CD8-positive, alpha-beta memory T cell (primary cell): ENCODE results near the gene CLSTN2. TPM values are rescaled to one million over a fixed set of nuclear protein-coding genes. Genes with fewer than 3 reads are reported as not detected.

Experiments used
- CTCF ChIA-PET: fragments of 350-600 bp; sonication (Branson Sonifier 250); formaldehyde crosslinking; loops from one replicate; lab custom pipeline; 2021; ENCODE audit warnings: antibody characterized with exemption; lab: Charles Lee
- POLR2A ChIA-PET: fragments of 350-600 bp; sonication (Branson Sonifier 250); formaldehyde crosslinking; loops from one replicate; lab custom pipeline; 2021; ENCODE audit warnings: antibody characterized with exemption; lab: Charles Lee
- DNase-seq, 5 donors: peaks; one replicate each; pipeline versions ENCODE4 v3.0.0 to v3.0.0-alpha.2; 2020 to 2022; ENCODE audit warnings: mixed read lengths in 1 of 5
- H3K27ac ChIP-seq: one replicate; pipeline ENCODE4 v1.7.0; 2013; ENCODE audit warnings: low read depth, mild to moderate bottlenecking, low read length, moderate library complexity
- H3K27me3 ChIP-seq: 2 replicates; pipeline ENCODE4 v1.7.0; 2013; ENCODE audit warnings: low read length, mild to moderate bottlenecking; ENCODE audit not compliant: insufficient read depth, poor library complexity, severe bottlenecking
- H3K36me3 ChIP-seq: 2 replicates; pipeline ENCODE4 v1.7.0; 2013; ENCODE audit warnings: mild to moderate bottlenecking, low read length, moderate library complexity; ENCODE audit not compliant: insufficient read depth
- H3K4me1 ChIP-seq: 2 replicates; pipeline ENCODE4 v1.7.0; 2013; ENCODE audit warnings: mild to moderate bottlenecking, low read length, moderate library complexity; ENCODE audit not compliant: insufficient read depth
- H3K4me3 ChIP-seq: 2 replicates; pipeline ENCODE4 v1.7.0; 2013; ENCODE audit warnings: mild to moderate bottlenecking, low read length
- H3K9me3 ChIP-seq: 2 replicates; pipeline ENCODE4 v1.7.0; 2013; ENCODE audit warnings: mild to moderate bottlenecking, low read length
- H3K27ac Mint-ChIP-seq, 8 donors: one replicate each; pipeline ENCODE4 v1.8.0; 2020 to 2021; ENCODE audit warnings: mixed read lengths in 8 of 8, mild to moderate bottlenecking in 6 of 8, inconsistent platforms in 3 of 8, moderate library complexity in 3 of 8
- H3K27me3 Mint-ChIP-seq, 2 donors: one replicate each; pipeline ENCODE4 v1.8.0; 2020 to 2021; ENCODE audit warnings: mixed read lengths in 2 of 2, mild to moderate bottlenecking in 1 of 2, moderate library complexity in 1 of 2
- H3K36me3 Mint-ChIP-seq, 3 donors: one replicate each; pipeline ENCODE4 v1.8.0; 2020 to 2021; ENCODE audit warnings: mixed read lengths in 3 of 3, inconsistent platforms in 1 of 3, mild to moderate bottlenecking in 1 of 3
- H3K4me1 Mint-ChIP-seq, 3 donors: one replicate each; pipeline ENCODE4 v1.8.0; 2020 to 2021; ENCODE audit warnings: mixed read lengths in 3 of 3, inconsistent platforms in 1 of 3, mild to moderate bottlenecking in 1 of 3
- H3K4me3 Mint-ChIP-seq, 7 donors: one replicate each; pipeline ENCODE4 v1.8.0; 2020 to 2021; ENCODE audit warnings: mixed read lengths in 7 of 7, mild to moderate bottlenecking in 6 of 7, moderate library complexity in 4 of 7, inconsistent platforms in 2 of 7
- H3K9me3 Mint-ChIP-seq, 5 donors: one replicate each; pipeline ENCODE4 v1.8.0; 2020 to 2022; ENCODE audit warnings: mixed read lengths in 5 of 5, mild to moderate bottlenecking in 3 of 5, moderate library complexity in 2 of 5, inconsistent platforms in 1 of 5
- polyA plus RNA-seq: library from polyadenylated mRNA; unstranded; fragments of 300-500 nt; fragmentation: Illumina TruSeq; gene quantifications from one replicate; pipeline ENCODE4 v1.2.3, GENCODE V29; 2021
- total RNA-seq, 2 experiments: library from RNA; stranded (reverse); gene quantifications; one replicate each; pipeline ENCODE4 v1.2.3, GENCODE V29; 2021

The CLSTN2 gene
- total and polyA plus RNA-seq, 3 experiments from 2014 or later, result not detected

DNA sequence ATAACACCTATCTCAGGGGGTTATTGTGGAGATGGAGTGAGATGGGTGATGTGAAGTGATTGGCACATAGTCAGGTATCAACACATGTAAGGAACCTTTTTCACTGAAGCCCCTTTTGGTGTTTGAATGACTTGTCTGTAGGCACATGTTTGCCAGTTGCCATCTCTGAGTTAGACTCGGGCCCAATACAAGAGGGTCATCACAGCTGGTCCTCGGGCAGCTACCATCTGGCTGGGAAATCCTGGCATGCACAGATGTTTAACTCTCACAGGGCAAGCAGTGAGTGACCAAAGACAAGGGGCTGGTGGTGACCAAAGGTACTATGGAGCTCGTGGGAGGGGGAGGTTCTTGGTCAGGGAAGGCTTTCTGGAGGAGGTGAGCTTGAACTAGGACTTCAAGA lies 118.8 kb downstream of the CLSTN2 start:
- no peaks in the 10 kb centered on the region for H3K36me3 Mint-ChIP-seq
- Histone ChIP-seq H3K4me3 (no peak overlapping the region), H3K36me3 (no peaks in the 10 kb centered on the region), H3K27ac (no peak overlapping the region), H3K9me3 (no peaks in the 10 kb centered on the region), H3K27me3 (no peaks in the 10 kb centered on the region), H3K4me1 (no peaks in the 10 kb centered on the region)
- ChIA-PET CTCF (no interaction called here), POLR2A (no interaction called here)
- DNase-seq, result no peak
- H3K4me1 Mint-ChIP-seq, result no peaks in the 10 kb centered on the region
- no peak overlapping the region for H3K4me3 Mint-ChIP-seq
- H3K27me3 Mint-ChIP-seq, result peaks cover 1 to 11% of the 10 kb centered on the region in 2 donors
- H3K27ac Mint-ChIP-seq, result no peak overlapping the region
- peaks cover 0 to 8% (median 3%) of the 10 kb centered on the region in 5 donors for H3K9me3 Mint-ChIP-seq

DNA sequence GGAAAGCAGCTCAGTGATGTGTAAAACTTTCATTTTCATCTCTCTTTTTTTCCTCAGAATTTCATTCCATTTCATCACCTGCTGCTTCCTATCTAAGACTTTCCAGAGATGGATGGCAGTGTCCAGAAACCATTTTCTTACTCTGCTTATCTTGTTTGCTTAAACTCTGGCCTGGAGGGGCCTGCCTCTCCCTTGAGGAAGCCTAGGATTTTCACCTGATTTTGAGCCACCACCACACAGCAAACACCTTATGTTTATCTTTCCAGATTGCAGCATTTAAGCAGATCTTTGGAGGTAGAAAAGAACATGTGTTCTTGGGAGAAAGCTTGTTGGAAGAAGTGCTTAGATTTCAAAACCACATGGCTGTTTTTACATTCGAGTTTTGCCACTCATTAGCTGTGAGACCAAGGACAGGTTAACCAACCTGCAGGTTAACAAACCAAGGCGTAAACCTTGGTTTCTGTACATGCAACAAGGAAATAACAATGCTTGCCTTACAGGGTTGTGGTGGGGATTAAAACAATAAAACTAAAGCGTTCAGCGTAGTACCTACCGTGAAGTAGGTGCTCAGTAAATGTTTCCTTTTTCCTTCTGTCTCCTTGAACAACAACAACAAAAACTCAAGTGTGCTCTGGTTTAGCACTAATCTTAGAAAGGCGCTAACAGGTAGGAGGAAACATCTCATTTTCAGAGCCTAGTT lies 120.3 kb downstream of the CLSTN2 start:
- H3K4me1 Mint-ChIP-seq, result no peaks in the 10 kb centered on the region
- Histone ChIP-seq H3K9me3 (no peaks in the 10 kb centered on the region), H3K27ac (no peak overlapping the region), H3K4me3 (no peak overlapping the region), H3K27me3 (no peaks in the 10 kb centered on the region), H3K4me1 (no peaks in the 10 kb centered on the region), H3K36me3 (no peaks in the 10 kb centered on the region)
- no peak overlapping the region for H3K27ac Mint-ChIP-seq
- ChIA-PET CTCF (no interaction called here), POLR2A (no interaction called here)
- no peak for DNase-seq
- peaks cover 0 to 8% (median 3%) of the 10 kb centered on the region in 5 donors for H3K9me3 Mint-ChIP-seq
- no peaks in the 10 kb centered on the region for H3K36me3 Mint-ChIP-seq
- H3K27me3 Mint-ChIP-seq, result peaks cover 2 to 7% of the 10 kb centered on the region in 2 donors
- H3K4me3 Mint-ChIP-seq, result no peak overlapping the region

DNA sequence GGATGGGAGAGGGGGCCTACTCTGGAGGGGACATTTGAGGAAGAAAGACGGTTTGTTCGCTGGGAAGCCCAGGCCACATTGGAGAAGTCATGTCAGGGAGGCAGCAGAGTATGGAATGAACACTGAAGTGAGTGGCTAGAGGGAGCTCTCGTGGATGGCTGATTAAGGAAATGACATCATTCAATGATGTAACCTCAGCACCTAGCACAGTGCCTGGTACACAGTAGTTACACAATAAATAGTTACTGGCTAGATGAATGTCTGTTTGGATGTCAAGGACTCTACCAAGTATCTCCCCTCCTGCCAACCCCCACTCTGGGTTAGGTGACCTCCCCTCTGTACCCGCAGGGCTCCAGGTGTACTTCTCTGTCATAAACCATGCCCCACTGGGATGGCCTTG lies 121.1 kb downstream of the CLSTN2 start:
- Mint-ChIP-seq H3K4me3 (no peak overlapping the region), H3K27me3 (peaks cover 2 to 7% of the 10 kb centered on the region in 2 donors)
- POLR2A ChIA-PET, result no interaction called here

DNA sequence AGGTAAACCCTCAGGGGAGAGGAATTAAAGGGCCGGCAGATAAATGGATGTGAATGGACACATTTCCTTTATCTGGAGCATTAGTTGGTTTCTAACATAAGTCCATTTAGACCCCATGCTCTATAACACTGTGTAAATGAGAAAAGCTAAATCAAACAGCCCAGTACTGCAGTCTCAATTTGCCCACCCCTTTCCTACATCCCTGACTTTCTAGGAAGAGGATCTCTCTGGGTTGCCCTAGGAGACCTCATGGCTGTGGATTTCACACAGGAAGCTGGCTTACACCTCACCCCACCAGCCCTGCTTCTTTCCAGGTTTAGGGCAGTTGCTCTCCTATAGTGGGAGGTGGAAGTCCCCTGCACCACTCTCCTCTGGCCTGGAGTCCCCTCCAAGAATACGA lies 126.2 kb downstream of the CLSTN2 start:
- peaks cover 0 to 2% of the 10 kb centered on the region in 2 donors for H3K27me3 Mint-ChIP-seq

More for the DNA sequence above, 121.1 kb downstream of the CLSTN2 start:
- DNase-seq, result no peak
- Mint-ChIP-seq H3K9me3 (peaks cover 0 to 8% (median 3%) of the 10 kb centered on the region in 5 donors), H3K27ac (no peak overlapping the region), H3K36me3 (no peaks in the 10 kb centered on the region), H3K4me1 (no peaks in the 10 kb centered on the region)
- Histone ChIP-seq H3K4me1 (no peaks in the 10 kb centered on the region), H3K27me3 (no peaks in the 10 kb centered on the region), H3K27ac (no peak overlapping the region), H3K9me3 (no peaks in the 10 kb centered on the region), H3K36me3 (no peaks in the 10 kb centered on the region), H3K4me3 (no peak overlapping the region)
- CTCF ChIA-PET, result no interaction called here

DNA sequence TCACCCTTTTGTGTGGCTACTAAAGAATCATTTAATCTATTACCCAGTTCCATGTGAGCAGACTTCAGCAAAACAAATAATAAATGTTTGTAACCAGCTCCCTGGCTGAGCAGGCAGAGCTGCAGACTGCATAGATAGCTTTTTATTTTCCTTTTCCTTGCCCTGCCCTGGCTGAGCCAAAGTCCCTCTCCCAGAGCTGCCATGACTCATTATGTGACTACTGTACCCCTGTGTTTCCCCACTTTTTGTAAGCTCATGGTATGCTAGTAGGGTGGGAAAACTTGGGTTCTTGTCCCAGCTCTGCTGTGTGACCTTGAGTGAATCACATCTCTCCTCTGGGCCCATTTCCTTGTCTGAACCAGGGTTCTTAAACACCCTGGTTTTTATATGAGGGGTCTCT lies 127.5 kb downstream of the CLSTN2 start:
- POLR2A ChIA-PET, result no interaction called here
- Histone ChIP-seq H3K4me1 (no peaks in the 10 kb centered on the region), H3K4me3 (no peak overlapping the region), H3K27me3 (no peaks in the 10 kb centered on the region), H3K9me3 (no peaks in the 10 kb centered on the region), H3K36me3 (no peaks in the 10 kb centered on the region), H3K27ac (no peak overlapping the region)
- DNase-seq, result no peak
- no peaks in the 10 kb centered on the region for H3K36me3 Mint-ChIP-seq
- CTCF ChIA-PET, result no interaction called here
- peaks cover 0 to 3% (median 0%) of the 10 kb centered on the region in 5 donors for H3K9me3 Mint-ChIP-seq
- H3K4me1 Mint-ChIP-seq, result no peaks in the 10 kb centered on the region
- peaks cover 0 to 2% of the 10 kb centered on the region in 2 donors for H3K27me3 Mint-ChIP-seq
- no peak overlapping the region for H3K4me3 Mint-ChIP-seq
- no peak overlapping the region for H3K27ac Mint-ChIP-seq

More for the DNA sequence above, 126.2 kb downstream of the CLSTN2 start:
- Mint-ChIP-seq H3K4me3 (no peak overlapping the region), H3K9me3 (peaks cover 0 to 3% (median 0%) of the 10 kb centered on the region in 5 donors), H3K4me1 (no peaks in the 10 kb centered on the region), H3K36me3 (no peaks in the 10 kb centered on the region), H3K27ac (no peak overlapping the region)
- Histone ChIP-seq H3K4me1 (no peaks in the 10 kb centered on the region), H3K4me3 (no peak overlapping the region), H3K36me3 (no peaks in the 10 kb centered on the region), H3K27ac (no peak overlapping the region), H3K9me3 (no peaks in the 10 kb centered on the region), H3K27me3 (no peaks in the 10 kb centered on the region)
- no peak for DNase-seq
- ChIA-PET POLR2A (no interaction called here), CTCF (no interaction called here)

DNA sequence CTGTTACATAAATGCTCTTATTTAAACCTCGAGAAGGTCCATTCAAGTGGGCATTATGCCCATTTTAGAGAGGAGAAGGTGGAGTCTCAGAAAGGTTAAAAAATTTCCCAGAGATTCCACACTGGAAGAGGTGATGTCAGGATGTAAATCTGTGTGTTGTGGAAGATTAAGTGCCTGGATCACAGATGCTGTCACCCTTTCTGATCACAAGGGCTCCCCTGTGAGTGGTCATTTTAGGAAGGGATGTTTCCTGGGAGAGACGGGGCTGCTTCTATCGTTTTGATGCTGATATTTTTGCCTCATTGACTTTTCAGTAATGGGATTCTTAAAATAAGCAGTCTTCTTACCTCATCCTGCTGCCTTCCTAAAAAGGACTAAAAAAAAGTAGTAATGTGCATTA lies 132.5 kb downstream of the CLSTN2 start:
- Mint-ChIP-seq H3K27ac (no peak overlapping the region), H3K9me3 (peaks cover 0 to 3% (median 0%) of the 10 kb centered on the region in 5 donors), H3K27me3 (no peaks in the 10 kb centered on the region), H3K4me3 (no peak overlapping the region), H3K4me1 (no peaks in the 10 kb centered on the region), H3K36me3 (no peaks in the 10 kb centered on the region)
- Histone ChIP-seq H3K4me1 (no peaks in the 10 kb centered on the region), H3K4me3 (no peak overlapping the region), H3K27ac (no peak overlapping the region), H3K9me3 (no peaks in the 10 kb centered on the region), H3K36me3 (no peaks in the 10 kb centered on the region), H3K27me3 (no peaks in the 10 kb centered on the region)
- CTCF ChIA-PET, result no interaction called here
- POLR2A ChIA-PET, result no interaction called here
- no peak for DNase-seq

DNA sequence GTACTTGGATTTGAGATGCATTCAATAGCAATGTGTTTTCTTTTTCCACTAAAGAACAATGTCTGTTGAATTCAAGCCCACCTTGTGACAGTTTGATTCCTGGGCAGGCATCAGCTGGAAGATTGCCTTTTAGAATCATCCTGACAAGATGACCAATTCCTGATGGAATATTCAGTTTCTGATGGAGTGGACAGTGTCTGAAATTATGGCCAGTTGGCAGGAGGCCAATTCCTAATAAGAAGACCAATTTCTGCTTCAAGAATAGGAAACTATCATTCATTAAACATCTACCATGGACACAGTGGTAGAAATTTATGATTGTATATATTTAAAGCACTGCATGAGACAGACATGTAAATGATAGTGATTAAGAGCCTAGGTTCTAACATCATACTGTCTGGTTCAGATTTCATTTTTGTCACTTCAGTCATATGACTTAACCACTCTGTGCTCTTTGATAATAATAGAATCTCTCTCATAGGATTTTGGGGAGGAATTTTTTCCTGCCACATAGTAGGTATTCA lies 133.6 kb downstream of the CLSTN2 start:
- no peaks in the 10 kb centered on the region for H3K36me3 Mint-ChIP-seq
- POLR2A ChIA-PET, result no interaction called here

DNA sequence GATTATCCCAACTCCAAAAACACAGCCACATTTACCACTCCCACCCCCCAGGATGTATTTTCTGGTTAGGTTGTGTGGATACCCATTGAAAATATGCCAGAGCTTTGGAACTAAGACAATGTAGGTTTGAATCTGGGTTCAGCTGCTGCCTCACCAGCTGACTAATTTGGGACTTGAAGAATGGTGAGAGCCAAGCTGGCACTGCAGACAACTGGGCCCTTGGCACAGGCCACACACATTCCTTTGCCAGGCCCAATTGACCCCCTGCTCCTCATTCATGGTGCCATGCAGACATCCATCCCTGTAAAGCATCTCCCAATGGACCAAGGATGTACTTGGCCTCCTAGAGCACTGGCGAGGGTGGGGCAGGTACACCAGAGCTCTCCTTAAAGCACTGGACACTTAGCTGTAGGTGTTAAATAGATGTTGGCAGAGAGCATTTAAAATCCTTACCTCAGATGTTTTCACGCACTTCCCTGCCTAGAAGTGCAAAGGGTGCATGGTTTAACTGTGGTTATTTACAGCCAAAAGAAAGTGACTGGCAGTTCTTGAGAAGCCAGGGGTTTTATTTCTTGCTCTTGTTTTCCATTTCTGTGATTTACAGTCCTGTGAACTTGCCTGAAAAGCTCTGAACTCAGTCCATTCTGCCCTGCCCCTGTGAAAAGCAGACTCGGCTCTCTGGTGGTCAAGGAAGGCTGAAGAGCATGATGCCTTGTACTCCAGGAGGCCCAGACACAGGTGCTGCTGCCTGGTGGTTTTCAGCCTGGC lies 138.5 kb downstream of the CLSTN2 start:
- H3K4me3 Mint-ChIP-seq, result no peak overlapping the region
- Histone ChIP-seq H3K27ac (no peak overlapping the region), H3K9me3 (no peaks in the 10 kb centered on the region), H3K36me3 (no peaks in the 10 kb centered on the region), H3K27me3 (no peaks in the 10 kb centered on the region), H3K4me1 (no peaks in the 10 kb centered on the region), H3K4me3 (no peak overlapping the region)
- peak overlapping the region in 1 of 8 donors; percentile 11 for H3K27ac Mint-ChIP-seq
- no peaks in the 10 kb centered on the region for H3K36me3 Mint-ChIP-seq
- peaks cover 0 to 3% of the 10 kb centered on the region in 2 donors for H3K27me3 Mint-ChIP-seq
- H3K9me3 Mint-ChIP-seq, result peaks cover 0 to 5% (median 0%) of the 10 kb centered on the region in 5 donors
- H3K4me1 Mint-ChIP-seq, result no peaks in the 10 kb centered on the region
- DNase-seq, result no peak
- ChIA-PET CTCF (no interaction called here), POLR2A (no interaction called here)

More for the DNA sequence above, 133.6 kb downstream of the CLSTN2 start:
- Histone ChIP-seq H3K4me1 (no peaks in the 10 kb centered on the region), H3K27me3 (no peaks in the 10 kb centered on the region), H3K36me3 (no peaks in the 10 kb centered on the region), H3K27ac (no peak overlapping the region), H3K4me3 (no peak overlapping the region), H3K9me3 (no peaks in the 10 kb centered on the region)
- H3K27ac Mint-ChIP-seq, result no peak overlapping the region
- H3K9me3 Mint-ChIP-seq, result peaks cover 0 to 3% (median 0%) of the 10 kb centered on the region in 5 donors
- no peaks in the 10 kb centered on the region for H3K27me3 Mint-ChIP-seq
- no peak for DNase-seq
- H3K4me3 Mint-ChIP-seq, result no peak overlapping the region
- CTCF ChIA-PET, result no interaction called here
- H3K4me1 Mint-ChIP-seq, result no peaks in the 10 kb centered on the region
